GM21576 (cell line): ENCODE results near the gene OR6K2.
"Not testable (repeated sequence)": the region's sequence is repeated elsewhere in the genome, so short reads cannot be mapped to it uniquely, and the experiment has no call there.

Experiments used
- ATAC-seq: cut with Tn5 transposase; IDR thresholded peaks from one replicate; pipeline ENCODE4 v1.9.1; 2021; ENCODE audit warnings: mild to moderate bottlenecking, moderate library complexity; ENCODE audit not compliant: unreplicated experiment

OR6K2 gene

GRCh38 chr1:158700552-158700951 lies at the start of gene OR6K2:
OR6K2 (minus strand) TSS chr1:158700652; CDS start chr1:158700652, 0 bp downstream.
- no peak for ATAC-seq

GRCh38 chr1:158735848-158736247 lies 35.4 kb upstream of the OR6K2 start:
- ATAC-seq: no peak

- no peak for ATAC-seq
Observed at GRCh38 chr1:158732524-158732923, 32.1 kb upstream of the OR6K2 start.

- no peak for ATAC-seq
Observed at GRCh38 chr1:158731707-158732106, 31.3 kb upstream of the OR6K2 start.

GRCh38 chr1:158730453-158730852 lies 30.0 kb upstream of the OR6K2 start:
- no peak for ATAC-seq

GRCh38 chr1:158728510-158729225 lies 28.2 kb upstream of the OR6K2 start:
- ATAC-seq: no peak

GRCh38 chr1:158724442-158724841 lies 24.0 kb upstream of the OR6K2 start:
- ATAC-seq: no peak

GRCh38 chr1:158720620-158721019 lies 20.2 kb upstream of the OR6K2 start, which contains the start of gene OR6K3:
OR6K3 (minus strand) TSS chr1:158720720; CDS start chr1:158718115, 2,605 bp downstream.
- ATAC-seq: no peak

GRCh38 chr1:158719664-158720063 lies 19.2 kb upstream of the OR6K2 start:
- ATAC-seq: no peak

GRCh38 chr1:158717344-158717743 lies 16.9 kb upstream of the OR6K2 start:
- no peak for ATAC-seq

- no peak for ATAC-seq
Observed at GRCh38 chr1:158716335-158716734, 15.9 kb upstream of the OR6K2 start.

GRCh38 chr1:158714754-158715153 lies 14.3 kb upstream of the OR6K2 start:
- ATAC-seq: no peak

GRCh38 chr1:158711098-158711497 lies 10.6 kb upstream of the OR6K2 start:
- no peak for ATAC-seq

- no peak for ATAC-seq
Observed at GRCh38 chr1:158706096-158706495, 5.6 kb upstream of the OR6K2 start.

GRCh38 chr1:158694596-158694995 lies 5.9 kb downstream of the OR6K2 start:
- ATAC-seq: no peak

- ATAC-seq: no peak
Observed at GRCh38 chr1:158692356-158692755, 8.1 kb downstream of the OR6K2 start.

- ATAC-seq: no peak
Observed at GRCh38 chr1:158691907-158692306, 8.5 kb downstream of the OR6K2 start.

GRCh38 chr1:158691149-158691548 lies 9.3 kb downstream of the OR6K2 start:
- not testable (repeated sequence) for ATAC-seq

- no peak for ATAC-seq
Observed at GRCh38 chr1:158689875-158690274, 10.6 kb downstream of the OR6K2 start.

- ATAC-seq: no peak
Observed at GRCh38 chr1:158689110-158689509, 11.3 kb downstream of the OR6K2 start.

GRCh38 chr1:158688343-158688742 lies 12.1 kb downstream of the OR6K2 start:
- not testable (repeated sequence) for ATAC-seq

GRCh38 chr1:158687037-158687436 lies 13.4 kb downstream of the OR6K2 start:
- ATAC-seq: no peak
